Smooth muscle cell (in vitro differentiated cells): Measurements from ENCODE around the gene METTL16. TPM values are rescaled to one million over a fixed set of nuclear protein-coding genes. Genes with fewer than 3 reads are reported as not detected.

Experiments used
- DNase-seq: peaks from one replicate; lab custom pipeline; 2025; ENCODE audit not compliant: unreplicated experiment; lab: John Stamatoyannopoulos, UW
- H2AFZ ChIP-seq: fragments of 200-600 bp; sonication (generic); 2 replicates; pipeline ENCODE4 v1.6.0; 2016; ENCODE audit warnings: antibody characterized with exemption, low read depth, mild to moderate bottlenecking
- H3F3A ChIP-seq: fragments of 200-600 bp; sonication (generic); 2 replicates; pipeline ENCODE4 v1.6.0; 2017; ENCODE audit warnings: antibody characterized with exemption, low read depth
- H3K27ac ChIP-seq: fragments of 200-600 bp; sonication (generic); 2 replicates; pipeline ENCODE4 v1.5.1; 2016; ENCODE audit warnings: low read depth, mild to moderate bottlenecking
- H3K27me3 ChIP-seq: fragments of 200-600 bp; sonication (generic); 2 replicates; pipeline ENCODE4 v1.6.1; 2016; ENCODE audit warnings: low read depth, mild to moderate bottlenecking
- H3K36me3 ChIP-seq: fragments of 200-600 bp; sonication (generic); 2 replicates; pipeline ENCODE4 v1.5.1; 2016; ENCODE audit warnings: low read depth
- H3K4me1 ChIP-seq: fragments of 200-600 bp; sonication (generic); 2 replicates; pipeline ENCODE4 v1.5.1; 2016; ENCODE audit warnings: low read depth
- H3K4me2 ChIP-seq: fragments of 200-600 bp; sonication (generic); 2 replicates; pipeline ENCODE4 v1.6.0; 2016; ENCODE audit warnings: mild to moderate bottlenecking
- H3K4me3 ChIP-seq: fragments of 200-600 bp; sonication (generic); 2 replicates; pipeline ENCODE4 v1.5.1; 2016; ENCODE audit warnings: mild to moderate bottlenecking
- H3K79me2 ChIP-seq: fragments of 200-600 bp; sonication (generic); 2 replicates; pipeline ENCODE4 v1.6.0; 2016; ENCODE audit warnings: low read depth, mild to moderate bottlenecking
- H3K9ac ChIP-seq: fragments of 200-600 bp; sonication (generic); 2 replicates; pipeline ENCODE4 v1.6.0; 2016; ENCODE audit warnings: low read depth
- H3K9me3 ChIP-seq: fragments of 200-600 bp; sonication (generic); replicated peaks from 2 replicates; pipeline ENCODE4 v1.5.1; 2016; ENCODE audit warnings: low read depth
- H4K20me1 ChIP-seq: fragments of 200-600 bp; sonication (generic); 2 replicates; pipeline ENCODE4 v1.6.0; 2016; ENCODE audit warnings: low read depth
- WGBS: methylation state at CpG from one replicate; pipeline ENCODE4 v1.1.7; 2016; ENCODE audit warnings: low lambda C conversion rate; 5-methylcytosine and 5-hydroxymethylcytosine counted together
- polyA plus RNA-seq: library from polyadenylated mRNA; unstranded; fragments of >200 nt; fragmentation: Nextera tagmentation; extraction: Ambion mirVana; gene quantifications from 2 replicates; pipeline ENCODE4 v1.2.1, GENCODE V29; 2016
- total RNA-seq: library from RNA; depleted of rRNA; stranded (reverse); fragments of >200 nt; gene quantifications from 2 replicates; pipeline ENCODE4 v1.2.3, GENCODE V29; 2014
- TF ChIP-seq, protein P1 (sequence below): fragments of 200-600 bp; sonication (generic); IDR thresholded peaks from 2 replicates; pipeline ENCODE4 v1.5.1; 2017; ENCODE audit warnings: borderline replicate concordance, mild to moderate bottlenecking, antibody characterized with exemption; ENCODE audit not compliant: insufficient read depth, poor library complexity, severe bottlenecking

METTL16 gene
- total and polyA plus RNA-seq, 2 experiments from 2014 or later = 16.8 to 27.4 TPM

DNA sequence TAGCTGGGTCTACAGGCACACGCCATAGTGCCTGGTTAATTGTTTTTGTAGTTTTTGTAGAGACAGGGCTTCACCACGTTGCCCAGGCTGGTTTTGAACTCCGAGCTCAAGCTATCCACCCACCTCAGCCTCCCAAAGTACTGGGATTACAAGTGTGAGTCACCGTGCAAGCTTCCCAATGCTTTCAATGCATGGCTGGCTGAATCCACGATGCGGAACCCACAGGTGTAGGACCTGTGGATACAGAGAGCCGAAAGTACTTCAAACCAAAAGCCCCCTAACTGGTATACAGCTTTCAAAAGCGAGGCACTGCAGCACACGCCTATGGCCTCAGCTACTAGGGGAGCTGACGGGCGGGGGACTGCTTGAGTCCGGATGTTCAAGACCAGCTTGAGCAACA lies 44.8 kb downstream of the METTL16 start:
- Histone ChIP-seq H3K9me3 (no peaks in the 10 kb centered on the region), H3K27me3 (no peaks in the 10 kb centered on the region), H3K4me3 (no peak overlapping the region), H3F3A (no peaks in the 10 kb centered on the region), H3K4me2 (no peak overlapping the region), H3K4me1 (no peaks in the 10 kb centered on the region), H3K79me2 (no peaks in the 10 kb centered on the region), H2AFZ (no peak overlapping the region), H4K20me1 (no peaks in the 10 kb centered on the region), H3K9ac (no peak overlapping the region), H3K27ac (no peak overlapping the region), H3K36me3 (peaks cover 18% of the 10 kb centered on the region)
- WGBS = 92% methylated on average over 12 of the region's 12 CpGs
- no peak for DNase-seq
- TF ChIP-seq, protein P1, sequence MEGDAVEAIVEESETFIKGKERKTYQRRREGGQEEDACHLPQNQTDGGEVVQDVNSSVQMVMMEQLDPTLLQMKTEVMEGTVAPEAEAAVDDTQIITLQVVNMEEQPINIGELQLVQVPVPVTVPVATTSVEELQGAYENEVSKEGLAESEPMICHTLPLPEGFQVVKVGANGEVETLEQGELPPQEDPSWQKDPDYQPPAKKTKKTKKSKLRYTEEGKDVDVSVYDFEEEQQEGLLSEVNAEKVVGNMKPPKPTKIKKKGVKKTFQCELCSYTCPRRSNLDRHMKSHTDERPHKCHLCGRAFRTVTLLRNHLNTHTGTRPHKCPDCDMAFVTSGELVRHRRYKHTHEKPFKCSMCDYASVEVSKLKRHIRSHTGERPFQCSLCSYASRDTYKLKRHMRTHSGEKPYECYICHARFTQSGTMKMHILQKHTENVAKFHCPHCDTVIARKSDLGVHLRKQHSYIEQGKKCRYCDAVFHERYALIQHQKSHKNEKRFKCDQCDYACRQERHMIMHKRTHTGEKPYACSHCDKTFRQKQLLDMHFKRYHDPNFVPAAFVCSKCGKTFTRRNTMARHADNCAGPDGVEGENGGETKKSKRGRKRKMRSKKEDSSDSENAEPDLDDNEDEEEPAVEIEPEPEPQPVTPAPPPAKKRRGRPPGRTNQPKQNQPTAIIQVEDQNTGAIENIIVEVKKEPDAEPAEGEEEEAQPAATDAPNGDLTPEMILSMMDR = no peak

DNA sequence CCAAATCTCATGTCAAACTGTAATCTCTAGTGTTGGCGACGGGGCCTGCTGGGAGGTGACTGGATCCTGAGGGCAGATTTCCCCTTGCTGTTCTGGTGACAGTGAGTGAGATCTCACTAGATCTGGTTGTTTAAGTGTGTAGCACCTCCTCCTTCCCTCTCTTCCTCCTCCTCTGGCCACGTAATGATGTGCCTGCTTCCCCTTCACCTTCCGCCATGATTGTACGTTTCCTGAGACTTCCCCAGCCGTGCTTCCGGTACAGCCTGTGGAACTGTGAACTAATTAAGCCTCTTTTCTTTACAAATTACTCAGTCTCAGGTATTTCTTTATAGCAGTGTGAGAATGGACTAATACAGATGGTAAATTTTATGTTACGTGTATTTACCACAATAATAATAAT lies 49.2 kb downstream of the METTL16 start:
- Histone ChIP-seq H3K4me3 (no peak overlapping the region), H3F3A (no peaks in the 10 kb centered on the region), H3K36me3 (peaks cover 14% of the 10 kb centered on the region), H3K79me2 (no peaks in the 10 kb centered on the region), H3K4me1 (no peaks in the 10 kb centered on the region), H3K4me2 (no peak overlapping the region), H3K27ac (no peak overlapping the region), H3K9ac (no peak overlapping the region), H4K20me1 (no peaks in the 10 kb centered on the region), H3K9me3 (no peaks in the 10 kb centered on the region), H2AFZ (no peak overlapping the region), H3K27me3 (no peaks in the 10 kb centered on the region)
- 96% methylated on average over 8 of the region's 8 CpGs for WGBS
- TF ChIP-seq, protein P1 = no peak
- DNase-seq = no peak

DNA sequence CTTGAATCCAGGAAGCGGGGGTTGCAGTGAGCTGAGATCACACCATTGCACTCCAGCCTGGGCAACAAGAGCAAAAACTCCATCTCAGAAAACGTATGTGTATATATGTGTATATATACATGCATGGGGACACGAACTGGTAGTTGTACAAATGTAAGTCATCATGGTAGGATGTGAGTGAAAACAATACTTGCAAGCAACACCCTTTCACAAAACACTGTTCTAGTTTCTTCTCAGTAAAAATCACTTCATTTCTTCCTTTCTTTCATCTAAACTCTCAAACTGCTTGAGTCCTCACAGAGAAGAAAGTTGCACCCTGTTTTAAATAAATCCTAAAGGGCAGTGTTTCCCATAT lies 51.8 kb downstream of the METTL16 start:
- DNase-seq = no peak
- TF ChIP-seq, protein P1 = no peak
- Histone ChIP-seq H2AFZ (no peak overlapping the region), H3K9me3 (no peaks in the 10 kb centered on the region), H3K79me2 (no peaks in the 10 kb centered on the region), H4K20me1 (peaks cover 4% of the 10 kb centered on the region), H3K4me1 (no peaks in the 10 kb centered on the region), H3K27ac (no peak overlapping the region), H3K4me3 (no peak overlapping the region), H3K36me3 (peaks cover 14% of the 10 kb centered on the region), H3F3A (no peaks in the 10 kb centered on the region), H3K27me3 (no peaks in the 10 kb centered on the region), H3K4me2 (no peak overlapping the region), H3K9ac (no peak overlapping the region)
- 95% methylated on average over 3 of the region's 3 CpGs for WGBS

DNA sequence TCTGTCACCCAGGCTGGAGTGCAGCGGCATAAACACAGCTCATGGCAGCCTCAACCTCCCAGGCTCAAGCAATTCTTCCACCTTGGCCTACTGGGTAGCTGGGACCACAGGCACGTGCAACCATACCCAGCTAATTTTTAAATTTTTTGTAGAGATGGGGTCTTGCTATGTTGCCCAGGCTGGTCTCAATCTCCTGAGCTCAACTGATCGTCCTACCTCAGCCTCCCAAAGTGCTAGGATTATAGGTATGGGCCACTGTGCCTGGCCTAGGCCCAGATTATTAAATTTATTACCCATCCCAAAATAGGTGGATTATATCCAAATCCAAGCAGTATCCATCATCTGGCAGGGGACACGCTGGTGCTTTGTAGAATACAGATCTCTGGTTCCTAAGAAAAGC lies 53.8 kb downstream of the METTL16 start:
- TF ChIP-seq, protein P1 = no peak
- Histone ChIP-seq H3K9ac (no peak overlapping the region), H4K20me1 (peaks cover 4% of the 10 kb centered on the region), H3K9me3 (no peaks in the 10 kb centered on the region), H3K4me3 (no peak overlapping the region), H3K27me3 (no peaks in the 10 kb centered on the region), H3K4me2 (no peak overlapping the region), H3K36me3 (peaks cover 5% of the 10 kb centered on the region), H3K79me2 (no peaks in the 10 kb centered on the region), H3K4me1 (no peaks in the 10 kb centered on the region), H3F3A (no peaks in the 10 kb centered on the region), H3K27ac (no peak overlapping the region), H2AFZ (no peak overlapping the region)
- 98% methylated on average over 4 of the region's 4 CpGs for WGBS
- DNase-seq = no peak
